Psoas muscle (tissue), 8 donors: ENCODE data around the gene KRT12. TPM values are rescaled to one million over a fixed set of nuclear protein-coding genes. Genes with fewer than 3 reads are reported as not detected.

Experiments
- ATAC-seq, 4 donors: fragments of 200-7000 bp; cut with Tn5 transposase; one replicate each; pipeline ENCODE4 v1.9.1; 2020; ENCODE audit warnings: moderate library complexity in 3 of 4, mild to moderate bottlenecking in 2 of 4
- DNase-seq, 2 donors: peaks; one replicate each; pipeline ENCODE4 v3.0.0-alpha.2; 2020
- H3K27ac ChIP-seq: fragments of 200-600 bp; one replicate; pipeline ENCODE4 v1.8.0; 2022
- H3K27me3 ChIP-seq, 3 donors: fragments of 200-600 bp in 1 of 3; one replicate each; pipeline versions ENCODE4 v1.6.1 to v1.8.0; 2013 to 2022; ENCODE audit warnings: low read length in 2 of 3, mild to moderate bottlenecking in 2 of 3, moderate library complexity in 1 of 3; ENCODE audit not compliant: insufficient read depth in 3 of 3
- H3K36me3 ChIP-seq, 2 donors: fragments of 200-600 bp in 1 of 2; one replicate each; pipeline versions ENCODE4 v1.6.1 to v1.8.0; 2013 to 2022; ENCODE audit warnings: low read depth in 1 of 2, mild to moderate bottlenecking in 1 of 2, moderate library complexity in 1 of 2; ENCODE audit not compliant: insufficient read depth in 1 of 2
- H3K4me1 ChIP-seq: fragments of 200-600 bp; one replicate; pipeline ENCODE4 v1.8.0; 2022
- H3K4me3 ChIP-seq: fragments of 200-600 bp; one replicate; pipeline ENCODE4 v1.8.0; 2022; ENCODE audit warnings: mild to moderate bottlenecking
- H3K9me3 ChIP-seq: fragments of 200-600 bp; one replicate; pipeline ENCODE4 v1.8.0; 2022
- WGBS, 3 donors: extraction: QIAGEN DNeasy Blood & Tissue Kit; methylation state at CpG; one replicate each; pipeline versions ENCODE4 v1.1.6 to v1.1.7; 2013; 5-methylcytosine and 5-hydroxymethylcytosine counted together
- intact Hi-C, 2 donors: fragments of 100-400 bp; cut with DNase I; formaldehyde crosslinking; loops; one replicate each; pipeline versions ENCODE4 v1.11.0 to v1.14.2; 2022
- polyA plus RNA-seq, 3 donors: library from polyadenylated mRNA; stranded (reverse); fragments of 200-250 nt; gene quantifications; one replicate each; pipeline ENCODE4 v1.2.3, GENCODE V29; 2013
- total RNA-seq, 4 donors: library from RNA; stranded (reverse); fragmentation: NEBNext Ultra II Directional in 2 of 4; extraction: Animal tissue kit (Norgen Biotek cat#: 25700) in 2 of 4; gene quantifications; one replicate each; pipeline versions ENCODE4 v1.2.1 to v1.2.4, GENCODE V29; 2021 to 2023
- TF ChIP-seq, protein P1 (sequence below): fragments of 200-600 bp; IDR thresholded peaks from one replicate; pipeline ENCODE4 v1.8.0; 2022; ENCODE audit warnings: antibody characterized with exemption
- donor health status: healthy with polysubstance abuse.
- donor health status: DM: no; HTN: no; CAD: no; lungs with moderate emphysema.
- donor health status: Bipolar disorder and iron deficiency.
- donor health status: healthy.
- donor health status: DM: yes; HTN: yes; CAD: no.
- donor health status: DM: no; HTN: no; CAD: no.
- donor health status: DM: no; HTN: no; CAD: no.
- donor health status: DM: yes; HTN: yes; CAD: no.

The KRT12 gene
- total and polyA plus RNA-seq, 7 donors, result not detected

DNA sequence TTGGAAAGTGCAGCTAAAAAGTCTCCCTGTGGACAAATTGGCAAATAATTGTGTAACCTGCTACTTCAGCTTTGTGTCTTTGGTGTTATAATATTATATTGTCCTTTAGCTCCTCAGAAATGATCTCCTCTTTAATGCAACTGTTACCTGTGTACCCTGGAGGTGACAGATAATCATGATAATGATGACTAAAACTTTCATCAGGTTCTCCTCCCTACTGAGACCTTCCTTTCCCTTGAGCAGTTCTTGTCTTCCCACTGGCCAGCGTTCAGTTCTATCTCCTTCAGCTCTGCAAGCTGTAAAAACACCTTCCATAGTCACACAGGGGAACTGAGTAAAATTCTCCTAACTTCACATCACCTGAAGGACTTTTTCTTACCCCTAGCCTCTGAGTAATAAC is 14.7 kb downstream of the KRT12 start:
- no peak overlapping the region for H3K27ac ChIP-seq
- no peaks in the 10 kb centered on the region for H3K4me1 ChIP-seq
- WGBS, 3 donors, result 41 to 57% (median 52%) methylated on average over 1 of the region's 1 CpG
- DNase-seq, result no peak
- H3K9me3 ChIP-seq, result no peaks in the 10 kb centered on the region
- H3K36me3 ChIP-seq, result no peaks in the 10 kb centered on the region
- TF ChIP-seq, protein P1, sequence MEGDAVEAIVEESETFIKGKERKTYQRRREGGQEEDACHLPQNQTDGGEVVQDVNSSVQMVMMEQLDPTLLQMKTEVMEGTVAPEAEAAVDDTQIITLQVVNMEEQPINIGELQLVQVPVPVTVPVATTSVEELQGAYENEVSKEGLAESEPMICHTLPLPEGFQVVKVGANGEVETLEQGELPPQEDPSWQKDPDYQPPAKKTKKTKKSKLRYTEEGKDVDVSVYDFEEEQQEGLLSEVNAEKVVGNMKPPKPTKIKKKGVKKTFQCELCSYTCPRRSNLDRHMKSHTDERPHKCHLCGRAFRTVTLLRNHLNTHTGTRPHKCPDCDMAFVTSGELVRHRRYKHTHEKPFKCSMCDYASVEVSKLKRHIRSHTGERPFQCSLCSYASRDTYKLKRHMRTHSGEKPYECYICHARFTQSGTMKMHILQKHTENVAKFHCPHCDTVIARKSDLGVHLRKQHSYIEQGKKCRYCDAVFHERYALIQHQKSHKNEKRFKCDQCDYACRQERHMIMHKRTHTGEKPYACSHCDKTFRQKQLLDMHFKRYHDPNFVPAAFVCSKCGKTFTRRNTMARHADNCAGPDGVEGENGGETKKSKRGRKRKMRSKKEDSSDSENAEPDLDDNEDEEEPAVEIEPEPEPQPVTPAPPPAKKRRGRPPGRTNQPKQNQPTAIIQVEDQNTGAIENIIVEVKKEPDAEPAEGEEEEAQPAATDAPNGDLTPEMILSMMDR, result no peak
- H3K27me3 ChIP-seq, result no peaks in the 10 kb centered on the region
- no peak for ATAC-seq
- intact Hi-C loops, result no loop called here
- H3K4me3 ChIP-seq, result no peak overlapping the region

DNA sequence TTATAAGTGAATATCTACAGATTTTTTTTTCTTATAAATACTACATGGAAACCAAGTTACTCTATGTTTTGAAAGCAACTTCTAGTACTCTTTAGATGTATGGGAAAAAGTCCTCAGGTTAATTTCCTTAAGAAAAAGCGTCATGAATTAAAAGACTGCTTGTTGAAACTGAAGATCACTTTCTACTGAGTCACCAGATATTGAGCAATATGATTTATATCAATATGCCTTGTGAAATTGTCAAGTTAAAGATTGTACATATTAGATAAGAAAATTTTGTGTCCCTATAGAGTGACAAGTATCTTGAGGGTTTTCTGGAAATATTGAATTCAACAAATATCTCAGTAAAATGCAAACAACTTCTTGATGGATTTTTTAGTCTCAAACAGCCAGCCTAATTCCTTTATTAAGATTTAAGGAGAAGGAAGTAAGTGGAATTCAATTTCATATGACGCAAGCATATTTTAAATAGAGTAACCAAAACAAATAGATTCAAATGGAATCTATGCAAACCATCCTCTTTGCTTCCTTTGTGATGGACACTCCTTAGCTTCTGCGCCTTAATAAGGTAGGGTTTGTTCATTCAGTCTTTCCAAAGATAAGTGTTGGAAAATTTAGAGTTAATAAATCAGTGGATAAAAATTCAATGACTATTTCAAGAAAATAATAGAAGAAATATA is 16.6 kb downstream of the KRT12 start:
- intact Hi-C loops, result no loop called here
- Histone ChIP-seq H3K27me3 (no peaks in the 10 kb centered on the region), H3K9me3 (no peaks in the 10 kb centered on the region), H3K4me3 (no peak overlapping the region), H3K36me3 (no peaks in the 10 kb centered on the region), H3K4me1 (no peaks in the 10 kb centered on the region), H3K27ac (no peak overlapping the region)
- ATAC-seq (no peak), DNase-seq (no peak)
- WGBS, 3 donors, result 93 to 96% (median 95%) methylated on average over 3 of the region's 3 CpGs
- TF ChIP-seq, protein P1, result no peak

DNA sequence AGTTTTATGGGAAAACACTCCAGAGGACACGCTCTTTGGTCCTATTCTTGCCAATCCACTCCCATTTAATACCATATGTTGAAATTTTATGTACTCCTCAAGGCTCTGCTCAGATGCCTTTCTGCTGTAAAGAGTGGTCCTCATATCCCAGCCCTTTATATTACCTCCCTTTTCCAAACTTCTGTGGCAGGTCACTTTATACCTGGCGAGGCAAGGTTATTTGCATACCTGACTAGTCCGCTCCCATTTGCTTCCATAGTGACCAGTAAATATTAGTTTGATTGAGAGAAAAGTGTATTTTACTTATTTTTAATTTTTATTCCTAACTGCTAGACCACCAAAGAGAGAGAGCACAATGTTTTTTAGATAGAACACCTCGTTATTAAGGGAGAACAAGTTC is 17.3 kb downstream of the KRT12 start:
- intact Hi-C loops, result no loop called here
- H3K36me3 ChIP-seq, result no peaks in the 10 kb centered on the region
- H3K4me3 ChIP-seq, result no peak overlapping the region
- no peaks in the 10 kb centered on the region for H3K4me1 ChIP-seq
- no peak for DNase-seq
- 91 to 92% (median 91%) methylated on average over 4 of the region's 4 CpGs for WGBS, 3 donors
- H3K27me3 ChIP-seq, result peaks cover 0 to 6% (median 0%) of the 10 kb centered on the region in 3 donors
- no peak for ATAC-seq
- no peaks in the 10 kb centered on the region for H3K9me3 ChIP-seq
- TF ChIP-seq, protein P1, result no peak
- no peak overlapping the region for H3K27ac ChIP-seq

DNA sequence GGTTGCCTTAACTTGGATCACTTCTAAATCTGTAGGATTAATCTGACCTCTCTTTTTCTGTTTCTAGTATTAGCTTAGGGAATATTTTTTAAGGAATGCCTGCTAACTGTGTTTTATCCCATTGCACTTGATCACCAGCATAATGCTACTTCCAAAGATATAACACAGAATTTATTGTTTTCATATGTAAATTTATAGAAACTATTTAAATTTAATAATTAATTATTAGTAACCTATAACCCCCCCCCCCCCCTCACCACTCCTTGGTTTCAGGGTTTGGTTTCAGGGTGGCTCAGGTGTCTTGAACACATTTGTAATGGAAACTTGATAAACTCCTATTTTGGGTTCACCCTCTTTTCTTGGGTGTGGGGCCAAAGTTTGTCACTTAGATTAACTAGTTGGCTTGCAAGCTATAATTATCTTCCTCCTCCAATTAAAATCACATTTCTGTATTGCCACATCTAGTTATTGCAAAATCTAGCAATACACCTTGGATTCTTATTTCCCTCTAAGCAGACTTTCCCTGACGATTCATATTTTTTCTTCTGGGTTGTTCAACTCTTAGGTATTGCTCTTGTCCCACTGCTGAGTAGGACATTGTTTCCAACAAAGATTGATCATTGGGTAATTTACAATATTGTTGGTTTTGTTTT is 18.3 kb downstream of the KRT12 start:
- peaks cover 0 to 13% (median 0%) of the 10 kb centered on the region in 3 donors for H3K27me3 ChIP-seq
- 69 to 100% (median 91%) methylated on average over 1 of the region's 1 CpG for WGBS, 3 donors
- TF ChIP-seq, protein P1, result no peak
- no peaks in the 10 kb centered on the region for H3K36me3 ChIP-seq
- no peak overlapping the region for H3K4me3 ChIP-seq
- H3K27ac ChIP-seq, result no peak overlapping the region
- H3K9me3 ChIP-seq, result no peaks in the 10 kb centered on the region
- DNase-seq, result no peak
- no peaks in the 10 kb centered on the region for H3K4me1 ChIP-seq
- intact Hi-C loops, result no loop called here
- no peak for ATAC-seq
